Measurements from ENCODE around the gene NLRP14. TPM values are rescaled to one million over a fixed set of nuclear protein-coding genes. Genes with fewer than 3 reads are reported as not detected.

NLRP14 gene
- total and polyA plus RNA-seq, 4 donors: 1.0 to 2.6 (median 1.7) TPM

DNA sequence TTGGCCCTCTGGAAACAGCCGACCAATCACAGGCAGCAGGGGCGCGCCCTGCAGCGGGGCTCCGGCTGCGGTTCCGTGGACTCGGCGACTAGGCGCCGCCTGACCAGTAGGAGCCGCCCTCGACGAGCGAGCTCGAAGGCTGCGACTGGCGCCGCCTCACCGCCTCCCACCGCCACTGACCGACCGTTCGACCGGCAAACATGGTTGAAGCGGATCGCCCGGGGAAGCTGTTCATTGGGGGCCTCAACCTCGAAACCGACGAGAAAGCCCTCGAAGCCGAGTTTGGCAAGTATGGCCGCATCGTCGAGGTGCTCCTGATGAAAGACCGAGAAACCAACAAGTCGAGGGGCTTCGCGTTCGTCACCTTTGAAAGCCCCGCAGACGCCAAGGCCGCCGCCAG lies 68.6 kb downstream of the NLRP14 start, which contains the start of gene RBMXL2:
Gene RBMXL2, plus strand, starts transcription at position 78 of the 400 bp plus-strand sequence. Its CDS starts 123 bp downstream, at position 201.
- no peak for DNase-seq (ENCODE audit: low read depth in 4 of 6, low spot score in 6 of 6)
- Histone ChIP-seq H3K9me3 (ENCODE audit: control insufficient read depth, insufficient read depth, low read length) (no peaks in the 10 kb centered on the region), H3K4me3 (ENCODE audit: low read depth, low read length) (no peak within 1 kb of the TSS), H3K27ac (ENCODE audit: low read depth, low read length) (no peak within 1 kb of the TSS), H3K36me3 (ENCODE audit: control insufficient read depth, insufficient read depth, low read length) (peaks cover 4% of the 10 kb centered on the region), H3K4me1 (ENCODE audit: control insufficient read depth, insufficient read depth, low read length) (peaks cover 4% of the 10 kb centered on the region), H3K27me3 (ENCODE audit: control insufficient read depth, insufficient read depth, low read length) (peaks cover 2% of the 10 kb centered on the region)
- 64% methylated on average over 45 of the region's 45 CpGs for WGBS (ENCODE audit: insufficient coverage)

DNA sequence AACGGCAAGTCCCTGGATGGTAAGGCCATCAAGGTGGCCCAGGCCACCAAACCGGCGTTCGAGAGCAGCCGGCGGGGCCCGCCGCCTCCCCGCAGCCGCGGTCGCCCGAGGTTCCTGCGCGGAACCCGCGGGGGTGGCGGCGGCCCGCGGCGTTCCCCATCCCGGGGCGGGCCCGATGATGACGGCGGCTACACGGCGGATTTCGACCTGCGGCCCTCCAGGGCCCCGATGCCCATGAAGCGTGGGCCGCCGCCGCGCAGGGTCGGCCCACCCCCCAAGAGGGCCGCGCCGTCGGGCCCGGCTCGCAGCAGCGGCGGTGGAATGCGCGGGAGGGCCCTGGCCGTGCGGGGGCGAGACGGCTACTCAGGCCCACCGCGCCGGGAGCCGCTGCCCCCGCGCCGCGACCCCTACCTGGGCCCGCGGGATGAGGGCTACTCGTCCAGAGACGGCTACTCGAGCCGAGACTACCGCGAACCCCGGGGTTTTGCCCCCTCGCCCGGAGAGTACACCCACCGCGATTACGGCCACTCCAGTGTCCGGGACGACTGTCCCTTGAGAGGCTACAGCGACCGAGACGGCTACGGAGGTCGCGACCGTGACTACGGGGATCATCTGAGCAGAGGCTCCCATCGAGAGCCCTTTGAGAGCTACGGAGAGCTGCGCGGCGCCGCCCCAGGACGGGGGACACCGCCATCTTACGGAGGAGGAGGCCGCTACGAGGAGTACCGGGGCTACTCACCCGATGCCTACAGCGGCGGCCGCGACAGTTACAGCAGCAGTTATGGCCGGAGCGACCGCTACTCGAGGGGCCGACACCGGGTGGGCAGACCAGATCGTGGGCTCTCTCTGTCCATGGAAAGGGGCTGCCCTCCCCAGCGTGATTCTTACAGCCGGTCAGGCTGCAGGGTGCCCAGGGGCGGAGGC lies 69.3 kb downstream of the NLRP14 start:
- H3K27me3 ChIP-seq (ENCODE audit: control insufficient read depth, insufficient read depth, low read length): peaks cover 2% of the 10 kb centered on the region
- no peak overlapping the region for H3K27ac ChIP-seq (ENCODE audit: low read depth, low read length)
- WGBS (ENCODE audit: insufficient coverage): 83% methylated on average over 111 of the region's 111 CpGs
- H3K4me3 ChIP-seq (ENCODE audit: low read depth, low read length): no peak overlapping the region
- H3K9me3 ChIP-seq (ENCODE audit: control insufficient read depth, insufficient read depth, low read length): no peaks in the 10 kb centered on the region
- peaks cover 4% of the 10 kb centered on the region for H3K4me1 ChIP-seq (ENCODE audit: control insufficient read depth, insufficient read depth, low read length)
- DNase-seq (ENCODE audit: low read depth in 4 of 6, low spot score in 6 of 6): no peak
- peaks cover 4% of the 10 kb centered on the region for H3K36me3 ChIP-seq (ENCODE audit: control insufficient read depth, insufficient read depth, low read length)

DNA sequence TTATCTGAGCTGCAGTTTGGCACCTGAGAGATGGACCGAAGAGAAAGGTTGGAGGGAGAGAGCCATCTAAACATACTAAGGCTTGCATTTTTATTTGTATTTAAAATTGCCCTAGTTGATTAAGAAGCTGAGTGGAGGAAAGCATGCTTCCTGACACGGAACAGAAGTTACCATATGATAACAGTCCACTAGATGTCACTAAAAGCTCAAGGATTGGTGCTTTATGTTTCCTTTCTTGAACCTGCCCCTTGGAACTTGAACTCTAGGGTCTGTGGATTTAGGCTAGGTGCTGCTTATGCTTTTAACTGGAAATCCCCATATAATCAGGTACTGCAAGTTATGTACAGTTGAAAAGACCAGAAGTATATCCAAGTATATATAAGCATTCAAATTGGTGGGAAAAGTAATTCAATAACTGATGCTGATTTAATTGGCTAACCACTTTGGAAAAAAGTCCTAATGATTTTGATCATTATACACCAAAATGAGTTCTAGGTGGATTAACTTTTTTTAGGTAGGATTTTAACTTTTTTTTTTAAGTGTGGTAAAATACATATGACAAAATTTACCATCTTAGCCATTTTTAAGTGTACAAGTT lies 78.1 kb downstream of the NLRP14 start:
- no peaks in the 10 kb centered on the region for H3K36me3 ChIP-seq (ENCODE audit: control insufficient read depth, insufficient read depth, low read length)
- H3K27me3 ChIP-seq (ENCODE audit: control insufficient read depth, insufficient read depth, low read length): peaks cover 3% of the 10 kb centered on the region
- H3K27ac ChIP-seq (ENCODE audit: low read depth, low read length): no peak overlapping the region
- WGBS (ENCODE audit: insufficient coverage): no CpG with 5 or more reads among the region's 2 CpGs
- H3K4me3 ChIP-seq (ENCODE audit: low read depth, low read length): no peak overlapping the region
- H3K4me1 ChIP-seq (ENCODE audit: control insufficient read depth, insufficient read depth, low read length): no peaks in the 10 kb centered on the region
- DNase-seq (ENCODE audit: low read depth in 4 of 6, low spot score in 6 of 6): peak in 5 of 6 donors; percentile 31 to 90 (median 56)
- H3K9me3 ChIP-seq (ENCODE audit: control insufficient read depth, insufficient read depth, low read length): no peaks in the 10 kb centered on the region

DNA sequence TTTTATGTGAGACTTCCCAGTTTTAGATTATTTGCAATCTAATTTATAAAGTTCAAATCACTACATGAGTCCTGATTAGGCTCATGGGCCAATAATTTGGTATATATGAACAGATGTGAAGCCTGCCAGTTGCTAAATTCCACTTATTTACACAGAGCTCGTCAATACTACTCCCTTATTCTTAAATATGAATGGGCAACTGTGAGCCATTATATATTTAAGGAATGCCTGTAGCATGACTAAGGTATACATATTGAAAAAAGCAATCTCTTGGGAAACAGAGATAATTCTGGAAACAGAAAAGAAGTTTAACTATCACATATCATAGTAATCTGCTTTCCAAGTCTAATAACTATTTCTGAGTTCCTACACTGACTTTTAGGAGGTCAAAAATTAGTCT lies 95.5 kb downstream of the NLRP14 start:
- no peaks in the 10 kb centered on the region for H3K4me1 ChIP-seq (ENCODE audit: control insufficient read depth, insufficient read depth, low read length)
- no peaks in the 10 kb centered on the region for H3K27me3 ChIP-seq (ENCODE audit: control insufficient read depth, insufficient read depth, low read length)

DNA sequence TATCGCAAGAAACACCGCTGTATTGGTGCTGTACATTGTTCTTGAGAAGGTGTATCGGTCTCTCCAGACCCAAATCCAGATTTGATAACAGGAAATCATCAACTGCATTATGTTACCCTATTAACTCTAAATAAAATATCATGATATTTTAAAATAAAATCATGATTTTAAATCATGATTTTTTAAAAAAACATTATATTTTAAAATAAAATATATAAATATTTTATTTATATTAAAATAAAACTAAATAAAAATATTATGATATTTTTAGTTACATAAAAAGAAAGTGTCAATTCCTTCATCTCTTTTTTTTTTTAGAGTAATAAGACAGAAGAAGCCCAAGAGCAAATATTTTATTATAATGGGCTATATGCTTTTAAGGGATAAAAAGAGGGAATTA lies 96.1 kb downstream of the NLRP14 start:
- no peaks in the 10 kb centered on the region for H3K36me3 ChIP-seq (ENCODE audit: control insufficient read depth, insufficient read depth, low read length)
- DNase-seq (ENCODE audit: low read depth in 4 of 6, low spot score in 6 of 6): no peak
- no peak overlapping the region for H3K4me3 ChIP-seq (ENCODE audit: low read depth, low read length)
- no peaks in the 10 kb centered on the region for H3K9me3 ChIP-seq (ENCODE audit: control insufficient read depth, insufficient read depth, low read length)
- no CpG with 5 or more reads among the region's 3 CpGs for WGBS (ENCODE audit: insufficient coverage)
- no peaks in the 10 kb centered on the region for H3K4me1 ChIP-seq (ENCODE audit: control insufficient read depth, insufficient read depth, low read length)
- no peaks in the 10 kb centered on the region for H3K27me3 ChIP-seq (ENCODE audit: control insufficient read depth, insufficient read depth, low read length)
- no peak overlapping the region for H3K27ac ChIP-seq (ENCODE audit: low read depth, low read length)

More for the DNA sequence above, 95.5 kb downstream of the NLRP14 start:
- no peak overlapping the region for H3K4me3 ChIP-seq (ENCODE audit: low read depth, low read length)
- no peak for DNase-seq (ENCODE audit: low read depth in 4 of 6, low spot score in 6 of 6)
- no peaks in the 10 kb centered on the region for H3K36me3 ChIP-seq (ENCODE audit: control insufficient read depth, insufficient read depth, low read length)
- H3K9me3 ChIP-seq (ENCODE audit: control insufficient read depth, insufficient read depth, low read length): no peaks in the 10 kb centered on the region
- no peak overlapping the region for H3K27ac ChIP-seq (ENCODE audit: low read depth, low read length)
- WGBS (ENCODE audit: insufficient coverage): no CpG with 5 or more reads among the region's 1 CpG

Other genes starting within 250 kb of the NLRP14 start
- gene OR2AG2, start 248.5 kb upstream of the NLRP14 start, total RNA-seq: under 1 TPM; 0.28 to 0.30 TPM
- gene OR2AG2, start 248.5 kb upstream of the NLRP14 start, polyA plus RNA-seq (ENCODE audit: insufficient read length in 2 of 2): under 1 TPM; 0.06 to 0.14 TPM
- not detected for gene OR2AG1, start 237.5 kb upstream of the NLRP14 start, total RNA-seq
- under 1 TPM in 1 of 2 donors, not detected in 1; 0.05 TPM for gene OR2AG1, start 237.5 kb upstream of the NLRP14 start, polyA plus RNA-seq (ENCODE audit: insufficient read length in 2 of 2)
- under 1 TPM; 0.11 to 0.89 TPM for gene OR6A2, start 220.8 kb upstream of the NLRP14 start, total RNA-seq
- gene OR6A2, start 220.8 kb upstream of the NLRP14 start, polyA plus RNA-seq (ENCODE audit: insufficient read length in 2 of 2): not detected
- not detected for gene OR10A5, start 174.8 kb upstream of the NLRP14 start, total RNA-seq
- not detected for gene OR10A5, start 174.8 kb upstream of the NLRP14 start, polyA plus RNA-seq (ENCODE audit: insufficient read length in 2 of 2)
- not detected for gene OR10A2, start 157.4 kb upstream of the NLRP14 start, total RNA-seq
- gene OR10A2, start 157.4 kb upstream of the NLRP14 start, polyA plus RNA-seq (ENCODE audit: insufficient read length in 2 of 2): under 1 TPM; 0.08 to 0.21 TPM
- not detected for gene OR10A4, start 143.9 kb upstream of the NLRP14 start, total RNA-seq
- gene OR10A4, start 143.9 kb upstream of the NLRP14 start, polyA plus RNA-seq (ENCODE audit: insufficient read length in 2 of 2): not detected
- gene OR2D2, start 128.0 kb upstream of the NLRP14 start, total RNA-seq: under 1 TPM; 0.22 to 0.40 TPM
- not detected for gene OR2D2, start 128.0 kb upstream of the NLRP14 start, polyA plus RNA-seq (ENCODE audit: insufficient read length in 2 of 2)
- gene OR2D3, start 99.5 kb upstream of the NLRP14 start, total RNA-seq: not detected
- gene OR2D3, start 99.5 kb upstream of the NLRP14 start, polyA plus RNA-seq (ENCODE audit: insufficient read length in 2 of 2): not detected
- 1 to 10 TPM; 2.5 to 2.8 TPM for gene ZNF215, start 94.1 kb upstream of the NLRP14 start, total RNA-seq
- gene ZNF215, start 94.1 kb upstream of the NLRP14 start, polyA plus RNA-seq (ENCODE audit: insufficient read length in 2 of 2): 1 to 10 TPM; 3.1 to 4.3 TPM
- gene ZNF214, start 133 bp upstream of the NLRP14 start, total RNA-seq: 10 to 100 TPM; 11.5 to 12.7 TPM
- gene ZNF214, start 133 bp upstream of the NLRP14 start, polyA plus RNA-seq (ENCODE audit: insufficient read length in 2 of 2): 1 to 10 TPM; 5.8 to 6.8 TPM
- 1 to 10 TPM in 1 of 2 donors, under 1 TPM in 1; 0.55 to 1.4 TPM for gene RBMXL2, start 68.5 kb downstream of the NLRP14 start, total RNA-seq
- gene RBMXL2, start 68.5 kb downstream of the NLRP14 start, polyA plus RNA-seq (ENCODE audit: insufficient read length in 2 of 2): 1 to 10 TPM in 1 of 2 donors, under 1 TPM in 1; 0.95 to 1.5 TPM
- 10 to 100 TPM; 10.1 to 22.5 TPM for gene SYT9, start 231.4 kb downstream of the NLRP14 start, total RNA-seq
- gene SYT9, start 231.4 kb downstream of the NLRP14 start, polyA plus RNA-seq (ENCODE audit: insufficient read length in 2 of 2): 10 to 100 TPM; 13.8 to 15.5 TPM